Measurements from ENCODE around the gene SESN1.
"Not testable (repeated sequence)": the region's sequence is repeated elsewhere in the genome, so short reads cannot be mapped to it uniquely, and the experiment has no call there.

Gene SESN1

DNA sequence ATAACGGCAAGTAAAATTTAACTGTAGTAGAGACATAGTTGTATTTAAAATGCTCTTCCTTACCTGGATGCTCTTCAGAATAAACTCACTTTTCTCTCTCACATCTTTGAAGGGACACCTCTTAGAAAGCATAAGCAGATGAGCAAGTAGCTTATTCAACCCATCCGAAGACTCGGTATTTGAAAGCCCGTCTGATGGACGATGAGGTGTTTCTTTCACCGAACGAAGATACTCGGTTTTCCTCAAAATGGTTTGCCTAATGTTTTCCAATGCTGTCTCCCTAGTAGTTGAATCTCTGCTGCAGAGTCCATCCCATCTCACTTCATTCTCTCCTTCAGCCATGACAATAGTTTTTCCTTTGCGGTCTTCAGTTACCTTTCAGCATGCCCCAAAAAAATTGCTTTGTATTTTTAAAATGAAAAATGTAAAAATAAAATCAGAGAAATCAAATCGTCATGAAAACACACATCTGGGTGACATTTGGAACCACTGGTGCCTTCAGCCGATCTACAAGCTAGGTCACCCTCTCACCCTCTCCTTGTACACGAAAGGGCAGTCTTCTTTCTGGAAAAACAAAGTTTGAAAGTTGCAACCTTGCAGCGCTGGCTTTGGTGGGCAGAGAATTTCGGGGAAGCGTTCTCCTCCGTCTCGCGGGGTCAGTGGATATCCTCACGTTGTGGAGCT lies 772 bp downstream of the SESN1 start:
- no peak for DNase-seq

DNA sequence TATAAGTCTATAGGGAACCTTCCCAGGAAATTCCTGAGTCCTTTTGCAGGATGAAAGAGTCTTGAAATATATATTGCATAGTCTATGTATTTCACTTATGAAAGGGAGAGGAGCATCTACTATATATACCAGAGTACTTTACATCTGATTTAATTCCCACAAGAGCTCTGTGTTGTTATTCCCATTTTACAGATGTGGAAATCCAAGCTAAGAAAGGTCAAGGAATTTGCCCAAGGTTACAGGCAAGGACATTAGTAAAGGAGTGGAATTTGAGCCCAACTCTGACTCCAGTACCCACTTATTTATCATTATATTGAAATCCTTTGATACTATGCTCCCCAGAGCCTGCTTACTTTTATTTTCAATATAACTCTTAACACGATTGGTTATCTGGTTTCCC lies 2.6 kb downstream of the SESN1 start:
- DNase-seq: no peak

DNA sequence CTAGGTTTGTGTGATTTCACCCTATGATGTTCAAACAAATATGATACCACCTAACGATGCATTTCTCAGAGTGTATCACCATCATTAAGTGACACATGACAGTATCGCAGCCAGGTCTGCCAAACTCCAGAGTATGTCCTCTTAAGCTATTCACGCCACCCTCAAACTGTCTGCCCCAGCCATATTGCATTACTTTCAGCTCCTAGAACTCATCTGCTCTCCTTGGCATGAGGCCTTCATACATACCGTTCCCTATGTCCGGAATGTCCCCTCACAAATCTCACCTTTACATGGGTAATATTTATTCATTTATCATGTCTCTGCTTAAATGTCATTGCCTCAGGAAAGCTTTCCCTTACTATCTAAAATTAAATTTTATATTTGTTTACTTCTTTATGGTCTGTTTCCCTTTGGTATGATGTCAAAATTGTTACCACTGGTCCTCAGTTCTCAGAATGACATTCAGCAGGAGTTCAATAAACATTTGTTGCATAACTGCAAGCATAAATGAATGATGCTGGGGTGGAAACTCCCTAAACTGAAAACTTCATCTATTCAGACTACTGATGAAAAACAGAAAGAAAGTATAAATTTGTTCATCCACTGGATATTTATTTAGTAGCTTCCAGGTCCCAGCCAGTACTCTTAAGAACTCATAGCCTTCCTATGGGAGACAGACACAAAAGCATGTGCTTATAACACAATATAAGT lies 3.2 kb downstream of the SESN1 start:
- no peak for DNase-seq

DNA sequence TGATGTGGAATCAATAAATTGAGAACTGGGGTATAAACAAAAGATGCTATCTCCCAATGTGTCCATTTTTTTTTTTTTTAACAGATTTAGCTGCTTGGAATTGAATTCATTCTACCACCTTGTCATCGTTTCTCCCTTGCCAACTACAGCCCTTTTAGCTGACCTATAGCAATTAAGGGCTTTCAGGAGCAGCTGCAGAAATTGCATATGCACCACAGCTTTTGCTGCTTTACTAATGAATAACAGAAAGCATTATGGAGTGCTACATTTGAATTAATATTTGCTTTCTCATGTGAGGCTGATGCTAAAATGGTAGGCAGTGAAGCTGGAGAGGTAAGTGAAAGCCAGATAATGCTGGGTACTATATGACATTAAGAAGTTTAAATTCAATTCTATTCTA lies 5.7 kb downstream of the SESN1 start:
- no peak for DNase-seq

- no peak for DNase-seq
Measured at GRCh38 chr6:109087661-109088264, 6.9 kb downstream of the SESN1 start.

- not testable (repeated sequence) for DNase-seq
Measured at GRCh38 chr6:109084146-109084545, 10.5 kb downstream of the SESN1 start.

- DNase-seq: no peak
Measured at GRCh38 chr6:109083657-109084056, 11.0 kb downstream of the SESN1 start.

DNA sequence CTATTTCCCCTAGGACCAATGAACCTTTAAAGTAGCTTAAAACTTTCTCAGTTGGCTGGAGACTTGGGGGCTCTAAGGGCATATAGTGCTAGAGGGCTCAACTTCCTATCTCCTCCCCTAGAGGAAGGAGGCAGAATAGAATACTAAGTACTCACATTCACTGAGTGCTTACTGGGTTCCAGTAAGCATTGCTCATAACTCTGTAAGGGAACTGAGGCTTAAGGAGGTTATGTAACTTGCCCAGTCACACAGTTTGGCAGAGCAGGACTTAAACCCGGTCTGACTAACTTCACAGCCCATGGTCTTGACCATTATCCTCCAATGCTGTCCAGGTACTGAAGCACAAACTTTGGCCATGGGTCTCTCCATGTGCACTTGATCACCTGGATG lies 12.5 kb downstream of the SESN1 start:
- no peak for DNase-seq

- no peak for DNase-seq
Measured at GRCh38 chr6:109081516-109082187, 13.0 kb downstream of the SESN1 start.

- DNase-seq: no peak
Measured at GRCh38 chr6:109081026-109081425, 13.6 kb downstream of the SESN1 start.

GRCh38 chr6:109079981-109080380 lies 14.7 kb downstream of the SESN1 start:
- DNase-seq: no peak

DNA sequence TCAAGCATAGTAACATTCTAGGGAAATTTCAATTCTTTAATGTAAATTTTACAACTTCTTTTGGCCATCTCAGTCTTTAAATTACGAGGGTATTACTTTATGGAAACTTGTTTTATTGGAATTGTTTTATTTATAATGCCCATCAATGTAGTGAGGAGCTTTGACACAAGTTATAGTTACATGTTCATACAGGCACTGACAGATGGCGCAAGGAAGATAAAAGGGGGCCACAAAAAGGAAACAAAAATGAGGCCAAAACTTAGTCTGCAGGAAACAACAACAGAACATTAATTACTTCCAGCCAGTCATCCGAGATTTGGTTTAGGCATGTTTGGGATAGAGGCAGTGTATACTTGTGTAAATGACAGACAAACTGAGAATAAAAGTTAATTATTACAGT lies 18.3 kb downstream of the SESN1 start:
- no peak for DNase-seq

GRCh38 chr6:109075934-109076333 lies 18.7 kb downstream of the SESN1 start:
- DNase-seq: no peak

DNA sequence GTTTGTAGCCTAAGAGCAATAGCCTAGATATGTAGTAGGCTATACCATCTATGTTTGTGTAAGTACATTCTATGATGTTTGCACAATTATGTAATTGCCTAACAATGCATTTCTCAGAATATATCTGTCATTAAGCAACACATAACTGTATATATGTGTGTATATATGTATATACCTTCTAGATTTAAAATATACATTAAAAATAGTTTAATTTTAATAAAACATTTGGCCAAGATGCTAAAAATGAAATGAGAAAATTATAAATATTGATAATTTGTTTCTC lies 20.6 kb downstream of the SESN1 start:
- no peak for DNase-seq

GRCh38 chr6:109073344-109074132 lies 21.1 kb downstream of the SESN1 start:
- DNase-seq: peak; percentile 68

GRCh38 chr6:109071125-109071917 lies 23.3 kb downstream of the SESN1 start:
- no peak for DNase-seq

GRCh38 chr6:109069746-109070145 lies 24.9 kb downstream of the SESN1 start:
- DNase-seq: no peak

- DNase-seq: no peak
Measured at GRCh38 chr6:109062767-109063352, 31.8 kb downstream of the SESN1 start.

DNA sequence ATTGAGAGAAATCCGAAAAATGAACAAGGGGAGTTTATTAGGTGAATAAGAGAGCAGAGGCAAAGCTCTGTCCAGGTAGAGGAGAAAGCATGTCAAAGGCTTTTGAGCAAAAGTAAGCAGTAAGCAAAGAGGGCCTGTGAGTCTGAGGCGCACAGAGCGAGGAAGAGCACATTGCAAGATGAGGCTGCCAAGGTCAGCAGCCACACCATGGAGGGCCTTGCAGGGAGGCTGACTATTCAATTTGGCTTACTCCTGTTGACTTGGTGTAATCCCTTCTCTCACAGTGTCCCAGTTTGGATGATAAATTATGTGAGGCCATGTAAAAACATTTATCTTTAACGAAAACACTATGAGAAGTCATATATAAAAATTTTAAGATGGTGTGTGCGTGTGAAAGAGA lies 32.4 kb downstream of the SESN1 start:
- no peak for DNase-seq

- DNase-seq: no peak
Measured at GRCh38 chr6:109060571-109060970, 34.1 kb downstream of the SESN1 start.

DNA sequence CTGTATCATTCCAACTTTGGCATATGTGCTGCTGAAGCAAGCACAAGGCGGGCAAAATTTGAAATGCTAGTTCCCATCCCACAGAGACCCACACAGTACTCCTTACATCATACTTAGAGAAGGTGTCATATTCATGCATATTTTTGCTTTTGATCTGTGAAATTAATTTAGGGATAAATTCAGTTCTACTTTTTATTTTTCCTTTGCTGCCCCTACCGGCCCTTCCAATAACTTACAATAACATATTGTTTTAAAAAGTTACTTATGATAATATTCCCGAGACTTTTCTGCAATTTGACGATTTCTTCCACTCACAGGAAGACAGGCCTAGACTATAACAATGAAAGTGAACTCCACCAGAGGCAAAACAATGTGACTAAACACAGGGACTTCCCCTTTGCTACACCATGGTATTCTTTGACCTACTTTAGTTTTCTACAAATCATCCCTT lies 35.0 kb downstream of the SESN1 start:
- peak; percentile 13 for DNase-seq

DNA sequence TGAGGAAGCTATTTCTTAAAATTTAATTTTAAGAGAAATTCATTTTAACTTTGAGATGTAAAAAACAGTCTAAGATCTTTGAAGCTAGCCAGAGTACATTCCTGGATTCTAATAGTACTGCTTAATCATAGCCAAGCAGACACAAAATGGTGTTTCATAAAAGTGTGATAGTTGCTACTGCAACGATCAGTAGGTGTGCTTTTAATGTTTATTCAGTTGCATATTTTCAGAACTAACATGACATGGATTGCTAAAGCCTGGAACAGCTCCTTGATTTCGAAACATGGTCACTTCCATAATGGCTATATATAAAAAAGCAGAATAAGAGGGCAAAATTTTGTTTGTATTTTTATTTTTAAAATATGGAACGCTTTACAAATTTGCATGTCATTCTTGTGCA lies 35.5 kb downstream of the SESN1 start:
- DNase-seq: no peak

Measured in fibroblast of skin of back (primary cell).